Pulmonary artery endothelial cell (primary cell): ENCODE data around the gene ISM1. TPM values are rescaled to one million over a fixed set of nuclear protein-coding genes. Genes with fewer than 3 reads are reported as not detected.

Experiments used
- DNase-seq: peaks from one replicate; pipeline ENCODE4 v3.0.0-alpha.2; 2011; ENCODE audit warnings: low read depth, low spot score
- total RNA-seq: library from RNA; depleted of rRNA; stranded (reverse); fragments of >200 nt; gene quantifications from 2 replicates; pipeline ENCODE4 v1.2.3, GENCODE V29; 2014

ISM1 gene
- total RNA-seq, 1 donor from 2014 or later: under 0.01 TPM

GRCh38 chr20:13280609-13281324 lies 59.7 kb downstream of the ISM1 start:
- DNase-seq: no peak

DNA sequence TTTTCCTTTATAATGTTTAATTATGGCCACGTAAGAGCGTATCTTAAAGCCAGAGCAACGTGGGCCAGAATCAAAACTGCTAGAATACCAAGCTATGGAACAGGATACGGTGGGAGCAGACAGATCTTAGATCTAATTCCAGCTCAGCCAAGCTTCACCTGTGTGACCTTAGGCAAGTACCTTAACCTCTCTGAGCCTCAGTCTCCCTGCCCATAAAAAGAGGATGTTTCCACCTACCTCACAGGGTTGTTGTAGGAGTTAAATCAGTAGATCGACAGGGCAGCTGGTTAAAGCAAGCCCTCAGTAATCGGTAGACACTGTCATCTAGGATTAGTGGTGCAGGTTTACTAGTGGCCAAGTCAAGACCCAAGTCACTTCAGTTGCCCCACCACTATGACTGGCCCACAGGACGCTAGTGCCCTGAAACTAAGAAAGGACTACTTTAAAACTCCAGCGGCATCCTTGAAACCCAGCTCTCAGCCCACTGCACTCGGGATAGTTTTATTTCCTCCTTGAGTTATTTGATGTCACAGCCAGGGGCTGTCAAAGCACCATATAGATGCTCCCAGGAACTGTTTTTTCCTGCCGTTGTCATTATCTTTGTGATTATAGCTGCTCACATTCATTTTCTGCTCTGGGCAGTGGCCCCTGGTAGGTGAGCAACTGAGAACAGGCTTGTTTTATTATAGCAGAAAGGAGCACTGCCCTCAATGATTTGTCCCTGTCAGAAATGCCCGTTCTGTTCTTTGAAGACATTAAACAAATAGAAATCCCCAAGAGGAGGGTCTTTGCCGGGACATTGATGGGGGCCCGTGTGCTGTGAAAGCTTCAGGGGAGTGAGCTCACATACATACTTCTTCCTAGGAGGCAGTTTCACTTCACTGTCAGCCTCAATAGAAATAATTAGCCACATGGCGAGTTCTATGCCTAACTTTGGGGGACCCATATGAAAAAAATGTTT lies 63.1 kb downstream of the ISM1 start:
- DNase-seq: no peak

DNA sequence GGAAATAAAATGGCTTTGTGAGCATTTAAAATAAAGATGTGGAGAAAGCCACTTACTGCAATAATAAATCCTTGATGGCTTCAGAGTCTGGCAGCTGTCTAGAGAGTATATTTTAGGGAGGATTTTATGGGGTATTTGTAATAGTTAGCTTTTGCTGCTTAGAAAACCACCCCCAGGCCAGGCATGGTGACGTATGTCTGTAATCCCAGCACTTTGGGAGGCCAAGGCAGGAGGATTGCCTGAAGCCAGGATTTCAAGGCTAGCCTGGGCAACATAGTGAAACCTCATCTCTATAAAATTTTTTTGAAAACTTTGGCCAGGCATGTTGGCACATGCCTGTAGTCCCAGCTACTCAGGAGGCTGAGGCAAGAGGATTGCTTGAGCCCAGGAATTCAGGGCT lies 63.8 kb downstream of the ISM1 start:
- DNase-seq: no peak

- no peak for DNase-seq
Measured at GRCh38 chr20:13285408-13285807, 64.3 kb downstream of the ISM1 start.

GRCh38 chr20:13286052-13286451 lies 65.0 kb downstream of the ISM1 start:
- DNase-seq: no peak

- DNase-seq: no peak
Measured at GRCh38 chr20:13286607-13287006, 65.5 kb downstream of the ISM1 start.

DNA sequence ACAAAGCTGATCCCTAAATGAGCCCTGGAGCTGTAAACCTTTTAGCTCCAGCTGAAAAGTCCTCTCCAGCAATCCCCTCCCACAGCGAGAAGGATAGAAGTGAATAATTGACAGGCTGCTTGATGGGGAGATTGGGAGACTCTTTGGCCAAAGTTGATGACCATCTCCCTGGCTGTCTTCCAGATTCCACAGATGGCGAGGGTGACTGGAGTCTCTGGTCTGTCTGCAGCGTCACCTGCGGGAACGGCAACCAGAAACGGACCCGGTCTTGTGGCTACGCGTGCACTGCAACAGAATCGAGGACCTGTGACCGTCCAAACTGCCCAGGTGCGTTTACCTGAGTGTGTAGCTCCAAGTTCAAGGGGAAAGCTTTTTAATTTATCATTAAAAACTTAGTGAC lies 67.3 kb downstream of the ISM1 start:
- no peak for DNase-seq

- DNase-seq: no peak
Measured at GRCh38 chr20:13289031-13289430, 68.0 kb downstream of the ISM1 start.

DNA sequence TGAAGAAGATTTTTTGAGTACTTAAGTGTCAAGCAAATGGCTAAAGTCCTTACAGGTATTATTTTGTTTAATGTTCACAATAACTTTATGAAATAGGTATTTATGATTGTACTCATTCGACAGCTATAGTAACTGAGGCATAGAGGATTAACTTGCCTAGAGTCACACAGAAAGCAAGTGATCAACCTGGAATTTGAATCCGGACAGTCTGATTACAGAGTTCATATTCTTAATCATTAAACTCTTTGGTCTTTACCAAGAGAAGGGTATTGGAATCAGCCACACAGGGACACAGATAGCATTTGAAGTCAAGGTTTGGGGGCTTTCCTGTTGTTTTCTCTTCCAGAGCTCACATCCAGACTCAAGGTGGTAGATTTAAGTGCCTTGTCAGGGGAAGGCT lies 69.7 kb downstream of the ISM1 start:
- DNase-seq: no peak

GRCh38 chr20:13291157-13291556 lies 70.1 kb downstream of the ISM1 start:
- DNase-seq: no peak

DNA sequence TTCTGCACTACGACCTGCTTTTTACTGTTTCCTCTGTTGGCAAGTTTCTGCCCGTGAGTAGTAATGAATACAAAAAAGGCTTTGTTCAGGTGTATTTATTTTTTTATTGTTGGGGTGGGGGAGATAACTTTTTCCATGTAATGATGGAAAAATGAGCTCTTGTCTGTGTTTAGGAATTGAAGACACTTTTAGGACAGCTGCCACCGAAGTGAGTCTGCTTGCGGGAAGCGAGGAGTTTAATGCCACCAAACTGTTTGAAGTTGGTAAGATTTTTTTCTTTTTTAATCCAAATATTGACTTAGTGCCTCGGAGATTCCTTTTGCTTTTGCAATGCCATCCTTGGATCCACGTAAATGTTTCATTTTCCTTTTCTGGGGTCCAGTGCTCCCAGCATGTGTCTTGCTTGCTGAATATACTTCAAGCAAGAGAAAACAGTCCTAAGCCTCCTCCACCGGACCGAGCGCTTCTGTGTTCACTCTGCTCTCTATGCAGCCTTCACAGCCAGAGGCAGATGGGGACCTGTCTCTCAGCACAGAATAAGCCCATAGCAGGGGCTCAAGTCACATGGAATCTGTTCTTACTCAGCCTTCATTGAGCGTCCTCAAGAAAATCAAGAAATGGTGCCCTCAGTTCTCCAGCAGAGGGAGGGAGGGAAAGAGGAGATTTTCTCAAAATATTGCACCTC lies 71.3 kb downstream of the ISM1 start:
- DNase-seq: no peak

DNA sequence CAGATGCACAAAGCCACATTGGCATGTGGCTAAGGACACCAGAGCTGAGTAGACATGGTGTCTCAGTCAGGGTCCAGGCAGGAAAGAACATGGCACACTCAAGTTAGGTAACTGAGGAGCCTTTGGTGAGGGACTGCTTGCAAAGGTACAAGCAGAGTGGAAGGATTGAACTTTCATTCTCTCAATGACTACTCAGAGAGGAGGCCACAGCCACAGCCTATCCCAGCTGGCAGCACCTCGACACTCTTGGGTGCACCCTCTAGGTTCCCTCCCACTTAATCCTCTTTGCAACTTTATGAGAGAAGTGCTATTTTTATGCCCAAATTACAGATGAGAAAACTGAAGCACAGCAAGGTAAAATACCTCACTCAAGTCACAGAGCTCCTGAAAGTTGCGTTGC lies 73.4 kb downstream of the ISM1 start:
- no peak for DNase-seq

GRCh38 chr20:13295637-13296036 lies 74.6 kb downstream of the ISM1 start:
- DNase-seq: no peak

- DNase-seq: no peak
Measured at GRCh38 chr20:13296070-13296469, 75.0 kb downstream of the ISM1 start.

GRCh38 chr20:13297147-13297899 lies 76.2 kb downstream of the ISM1 start:
- no peak for DNase-seq

DNA sequence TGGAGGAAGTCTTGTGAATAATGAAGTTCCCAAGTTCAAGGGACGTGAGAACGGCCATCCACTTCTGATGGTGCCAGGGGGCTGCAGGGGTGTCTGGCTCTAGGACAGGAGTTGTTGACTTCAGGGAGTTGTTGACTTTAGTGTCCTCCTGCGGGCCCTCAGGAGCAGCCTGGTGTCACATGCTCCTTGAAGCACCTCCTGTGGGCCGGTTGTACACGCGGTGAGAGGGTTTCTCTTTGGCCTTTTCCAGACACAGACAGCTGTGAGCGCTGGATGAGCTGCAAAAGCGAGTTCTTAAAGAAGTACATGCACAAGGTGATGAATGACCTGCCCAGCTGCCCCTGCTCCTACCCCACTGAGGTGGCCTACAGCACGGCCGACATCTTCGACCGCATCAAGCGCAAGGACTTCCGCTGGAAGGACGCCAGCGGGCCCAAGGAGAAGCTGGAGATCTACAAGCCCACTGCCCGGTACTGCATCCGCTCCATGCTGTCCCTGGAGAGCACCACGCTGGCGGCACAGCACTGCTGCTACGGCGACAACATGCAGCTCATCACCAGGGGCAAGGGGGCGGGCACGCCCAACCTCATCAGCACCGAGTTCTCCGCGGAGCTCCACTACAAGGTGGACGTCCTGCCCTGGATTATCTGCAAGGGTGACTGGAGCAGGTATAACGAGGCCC lies 77.8 kb downstream of the ISM1 start:
- no peak for DNase-seq

DNA sequence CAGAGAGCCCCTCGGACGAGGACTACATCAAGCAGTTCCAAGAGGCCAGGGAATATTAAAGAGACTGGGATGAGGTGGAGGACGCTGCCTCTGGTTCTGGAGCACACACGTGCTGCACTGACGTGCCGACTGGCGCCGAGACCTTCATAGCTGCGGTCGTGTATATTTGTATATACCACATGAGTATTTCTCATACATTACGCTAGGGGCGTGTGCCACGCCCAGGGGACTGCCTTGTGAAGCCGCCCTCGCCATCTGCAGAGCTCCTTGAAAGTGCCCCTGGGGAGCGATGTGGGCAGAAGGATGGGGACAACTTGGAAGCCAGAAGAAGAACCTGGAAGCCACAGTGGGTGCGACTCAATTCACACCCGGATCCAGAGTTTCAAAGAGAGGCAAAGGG lies 78.3 kb downstream of the ISM1 start:
- DNase-seq: no peak

- DNase-seq: no peak
Measured at GRCh38 chr20:13301596-13301995, 80.5 kb downstream of the ISM1 start.

DNA sequence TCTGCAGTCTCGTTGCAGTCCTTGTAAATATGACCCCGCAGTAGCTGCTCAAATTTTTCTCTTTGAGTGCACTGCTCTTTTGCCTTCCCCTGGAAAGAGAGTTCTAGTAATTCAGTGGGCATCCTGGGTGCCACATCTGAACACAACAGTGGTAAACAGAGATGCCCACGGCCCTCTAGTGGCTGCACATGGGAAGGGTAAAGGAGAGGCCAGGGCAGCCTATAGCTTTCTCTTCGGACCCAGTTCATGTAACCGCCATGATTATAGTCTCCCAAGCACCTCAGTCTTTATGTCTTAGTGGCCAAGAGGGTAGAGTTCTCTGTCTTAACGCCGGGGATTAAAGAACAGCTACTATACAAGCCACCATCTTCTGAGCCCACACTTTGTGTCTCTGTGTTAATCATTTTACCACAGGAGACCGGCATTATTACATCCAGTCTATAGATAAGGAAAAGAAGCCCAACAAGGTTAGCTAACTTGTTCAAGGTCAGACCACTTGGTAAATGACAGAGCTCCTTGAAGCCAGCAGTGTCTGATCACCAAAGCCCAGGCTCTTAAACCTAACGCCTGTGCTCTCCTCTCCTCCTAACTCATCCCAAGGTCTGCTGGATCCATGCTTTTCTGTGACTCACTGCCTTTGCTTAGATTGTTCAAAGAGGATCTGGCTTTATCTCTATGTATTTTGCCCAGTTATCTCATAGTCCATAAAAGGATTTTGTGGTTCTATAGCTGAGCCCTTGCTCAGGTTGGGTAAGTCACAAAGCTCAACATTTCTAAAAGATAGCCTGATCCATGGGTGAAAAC lies 81.8 kb downstream of the ISM1 start:
- no peak for DNase-seq

GRCh38 chr20:13305284-13305683 lies 84.2 kb downstream of the ISM1 start:
- no peak for DNase-seq
